ENCODE data around the gene EMC9. TPM values are rescaled to one million over a fixed set of nuclear protein-coding genes. Genes with fewer than 3 reads are reported as not detected.

EMC9 gene
- total and polyA plus RNA-seq, 2 donors (not counting 1 experiment from before 2014, with no cell fraction given): 24.7 to 25.9 TPM

GRCh38 chr14:24159777-24160498 is 18.5 kb upstream of the EMC9 start:
- H3K4me1 Mint-ChIP-seq: peaks cover 38% of the 10 kb centered on the region
- WGBS (ENCODE audit: insufficient coverage): 100% methylated on average over 7 of the region's 11 CpGs
- Histone ChIP-seq H3K4me3 (ENCODE audit: control extremely low read depth in 1 of 5, extremely low read depth in 1 of 5, insufficient read depth in 1 of 5, low read depth in 2 of 5, low read length in 4 of 5) (no peak overlapping the region), H4K20me1 (ENCODE audit: control insufficient read depth, insufficient read depth, low read length, poor library complexity, severe bottlenecking) (peaks cover 34% of the 10 kb centered on the region), H3K9ac (ENCODE audit: low read length) (no peak overlapping the region), H2AFZ (ENCODE audit: insufficient read depth, low read depth, low read length, poor library complexity, severe bottlenecking) (no peak overlapping the region), H3K4me1 (ENCODE audit: control insufficient read depth in 2 of 2, insufficient read depth in 2 of 2, low read length in 2 of 2) (peaks cover 29 to 39% of the 10 kb centered on the region in 2 donors), H3K9me3 (ENCODE audit: control extremely low read depth in 1 of 3, control insufficient read depth in 2 of 3, insufficient read depth in 1 of 3, low read length in 2 of 3) (no peaks in the 10 kb centered on the region), H3K79me2 (ENCODE audit: control insufficient read depth, insufficient read depth, low read length) (peaks cover 50% of the 10 kb centered on the region), H3K36me3 (replicated peaks in 1 of 2; ENCODE audit: control extremely low read depth in 1 of 2, control insufficient read depth in 1 of 2, extremely low read depth in 1 of 2, insufficient read depth in 2 of 2, low read length in 1 of 2) (peaks cover 4 to 68% of the 10 kb centered on the region in 2 experiments), H3K27me3 (replicated peaks in 1 of 4; ENCODE audit: control extremely low read depth in 1 of 4, control insufficient read depth in 3 of 4, insufficient read depth in 4 of 4, low read length in 3 of 4) (no peaks in the 10 kb centered on the region), H3K4me2 (replicated peaks; ENCODE audit: low read depth, low read length, poor library complexity, severe bottlenecking) (peak overlapping the region; percentile 77), H3K27ac (ENCODE audit: low read length in 2 of 2) (peak overlapping the region; percentile 85 to 88)
- ATAC-seq (ENCODE audit: low read depth) (no peak), DNase-seq (no peak)
- H3K9me3 Mint-ChIP-seq (ENCODE audit: insufficient read depth): no peaks in the 10 kb centered on the region
- no peak for TF ChIP-seq EZH2 (IDR thresholded peaks at IDR 0.05; ENCODE audit: borderline replicate concordance, insufficient read depth, low read depth, low read length, poor library complexity, severe bottlenecking)
- TF ChIP-seq CTCF (IDR thresholded peaks at IDR 0.05): no peak
- intact Hi-C loops (cut with micrococcal nuclease): loop anchor here (5.0 kb wide), 1 partner anchor 72 kb away; the partner anchor contains the start of genes GMPR2 and NEDD8
- peak overlapping the region; percentile 39 for H3K4me3 Mint-ChIP-seq
- no peaks in the 10 kb centered on the region for H3K27me3 Mint-ChIP-seq
- H3K27ac Mint-ChIP-seq: peak overlapping the region; percentile 89
- POLR2A ChIA-PET: interaction anchor here (0.6 to 3.8 kb wide), 9 partner anchors 14 to 63 kb away, joined by 4 to 35 read pairs (median 8); partner anchors contain the start of genes CHMP4A, DCAF11, IPO4 and NRL
- CTCF ChIA-PET: interaction anchor here (0.7 to 3.8 kb wide), 29 partner anchors 7 to 528 kb away, joined by 3 to 63 read pairs (median 9); partner anchors contain the start of genes CHMP4A, CIDEB, DCAF11 and EMC9

GRCh38 chr14:24157331-24157730 is 15.9 kb upstream of the EMC9 start:
- H3K79me2 ChIP-seq (ENCODE audit: control insufficient read depth, insufficient read depth, low read length): peaks cover 32% of the 10 kb centered on the region
- ChIA-PET CTCF (interaction anchor here (0.6 to 1.0 kb wide), 2 partner anchors 56 to 153 kb away, joined by 3 read pairs; partner anchors contain the start of gene CHMP4A), POLR2A (no interaction called here)
- Mint-ChIP-seq H3K9me3 (ENCODE audit: insufficient read depth) (no peaks in the 10 kb centered on the region), H3K27me3 (no peaks in the 10 kb centered on the region), H3K27ac (no peak overlapping the region), H3K4me3 (no peak overlapping the region), H3K4me1 (peaks cover 21% of the 10 kb centered on the region)
- peaks cover 4 to 56% of the 10 kb centered on the region in 2 experiments for H3K36me3 ChIP-seq (replicated peaks in 1 of 2; ENCODE audit: control extremely low read depth in 1 of 2, control insufficient read depth in 1 of 2, extremely low read depth in 1 of 2, insufficient read depth in 2 of 2, low read length in 1 of 2)
- H2AFZ ChIP-seq (ENCODE audit: insufficient read depth, low read depth, low read length, poor library complexity, severe bottlenecking): no peak overlapping the region
- TF ChIP-seq EZH2 (IDR thresholded peaks at IDR 0.05; ENCODE audit: borderline replicate concordance, insufficient read depth, low read depth, low read length, poor library complexity, severe bottlenecking): no peak
- TF ChIP-seq CTCF (IDR thresholded peaks at IDR 0.05): no peak
- ATAC-seq (ENCODE audit: low read depth) (no peak), DNase-seq (no peak)
- 98% methylated on average over 11 of the region's 12 CpGs for WGBS (ENCODE audit: insufficient coverage)
- intact Hi-C loops (cut with micrococcal nuclease): no loop called here
- no peak overlapping the region for H3K4me3 ChIP-seq (ENCODE audit: control extremely low read depth in 1 of 5, extremely low read depth in 1 of 5, insufficient read depth in 1 of 5, low read depth in 2 of 5, low read length in 4 of 5)
- no peaks in the 10 kb centered on the region for H3K9me3 ChIP-seq (ENCODE audit: control extremely low read depth in 1 of 3, control insufficient read depth in 2 of 3, insufficient read depth in 1 of 3, low read length in 2 of 3)
- H4K20me1 ChIP-seq (ENCODE audit: control insufficient read depth, insufficient read depth, low read length, poor library complexity, severe bottlenecking): peaks cover 8% of the 10 kb centered on the region
- H3K27ac ChIP-seq (ENCODE audit: low read length in 2 of 2): no peak overlapping the region
- H3K9ac ChIP-seq (ENCODE audit: low read length): no peak overlapping the region
- peaks cover 13 to 19% of the 10 kb centered on the region in 2 donors for H3K4me1 ChIP-seq (ENCODE audit: control insufficient read depth in 2 of 2, insufficient read depth in 2 of 2, low read length in 2 of 2)
- H3K27me3 ChIP-seq (replicated peaks in 1 of 4; ENCODE audit: control extremely low read depth in 1 of 4, control insufficient read depth in 3 of 4, insufficient read depth in 4 of 4, low read length in 3 of 4): no peaks in the 10 kb centered on the region
- H3K4me2 ChIP-seq (replicated peaks; ENCODE audit: low read depth, low read length, poor library complexity, severe bottlenecking): no peak overlapping the region
